Measurements from ENCODE around the gene SCYGR7.

The SCYGR7 gene

DNA sequence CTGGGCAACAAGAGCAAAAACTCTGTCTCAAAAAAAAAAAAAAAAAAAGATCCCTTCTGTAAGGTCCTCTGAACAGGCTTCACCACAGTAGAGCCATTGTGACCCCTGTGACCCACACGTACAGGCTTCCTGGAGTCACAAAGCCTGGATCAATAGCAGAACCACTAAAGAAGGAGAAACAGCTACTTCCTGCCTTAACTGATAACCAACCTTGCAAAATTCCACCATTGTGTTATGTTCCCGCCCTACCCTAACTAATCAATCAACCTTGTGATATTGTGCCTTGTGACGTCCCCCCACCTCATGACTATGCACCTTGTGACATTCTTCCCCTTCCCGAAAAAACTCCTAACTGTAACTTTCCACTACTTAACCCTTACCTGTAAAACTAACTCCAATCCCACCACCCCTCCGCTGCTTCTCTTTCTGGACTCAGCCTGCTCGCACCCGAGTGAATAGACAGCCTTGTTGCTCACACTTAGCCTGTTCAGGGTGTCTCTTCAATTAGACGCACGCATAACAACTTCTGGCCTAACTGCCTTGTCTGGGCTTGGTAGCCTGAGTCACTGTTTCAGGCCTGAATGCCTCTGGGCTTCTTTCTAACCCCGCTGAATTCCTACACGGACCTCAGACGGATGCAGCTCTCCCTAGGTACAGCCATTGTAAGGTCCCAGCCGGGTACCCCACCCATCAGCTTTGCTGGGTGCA is 31.4 kb downstream of the SCYGR7 start:
- no peak for DNase-seq

DNA sequence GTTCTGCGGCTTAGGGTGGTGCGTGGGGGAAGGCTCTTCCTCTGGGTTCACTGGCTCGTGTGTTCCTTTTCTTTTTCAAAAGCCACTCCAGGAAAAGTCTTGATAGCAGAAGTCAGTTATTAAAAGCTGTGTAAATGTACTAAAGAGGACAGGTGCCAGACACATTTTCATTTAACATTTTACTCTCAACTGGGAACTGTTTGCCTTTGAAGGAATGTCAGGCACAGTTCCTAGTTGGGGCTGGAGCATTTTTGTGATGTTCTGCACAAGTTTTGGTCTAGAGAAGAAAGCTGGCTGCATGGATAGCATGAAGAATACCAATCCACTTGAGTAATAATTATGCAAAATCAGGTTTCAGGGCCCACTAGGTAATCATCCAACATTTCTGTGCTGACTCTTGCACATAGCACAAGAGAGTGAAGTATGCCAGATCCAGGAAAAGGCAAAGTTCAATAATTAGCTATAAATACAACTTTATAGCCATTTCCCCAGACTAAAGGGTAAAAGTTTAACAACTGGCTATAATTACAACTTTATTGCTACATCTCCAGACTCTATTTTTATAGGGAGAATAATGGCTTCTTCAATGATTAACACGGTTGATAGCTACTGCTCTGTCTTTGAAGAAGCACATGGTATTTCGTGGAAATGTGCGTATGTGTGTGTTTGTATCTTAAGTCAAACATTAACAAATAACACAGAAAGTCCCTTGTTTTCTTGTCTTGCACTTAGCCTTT is 33.8 kb downstream of the SCYGR7 start:
- no peak for DNase-seq

DNA sequence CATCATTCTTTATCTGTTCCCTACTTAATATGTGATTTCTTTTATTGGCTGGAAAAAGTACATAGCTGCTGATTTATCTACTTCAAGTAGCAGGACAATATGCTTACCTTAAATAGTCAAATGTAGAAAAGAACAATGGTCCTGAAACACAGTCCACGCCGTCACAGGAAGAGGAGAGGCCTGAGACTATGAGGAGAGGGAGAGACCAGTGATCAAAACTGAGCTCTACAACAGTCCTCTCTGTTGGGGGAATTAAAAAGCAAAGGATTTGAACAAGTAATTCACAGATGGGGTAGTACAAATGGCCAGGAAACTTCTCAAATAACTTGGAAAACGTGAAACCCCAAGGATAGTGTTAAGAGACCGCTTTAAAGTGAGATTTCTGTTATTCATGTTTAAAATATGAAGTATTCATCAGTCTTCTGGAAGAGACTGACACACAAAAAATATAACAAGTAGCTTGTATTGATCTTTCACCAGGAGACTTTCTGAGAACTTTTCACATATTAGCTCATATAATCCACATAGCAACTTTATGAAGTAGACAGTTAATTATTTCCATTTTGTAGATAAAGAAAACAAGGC is 37.7 kb downstream of the SCYGR7 start:
- DNase-seq = no peak

DNA sequence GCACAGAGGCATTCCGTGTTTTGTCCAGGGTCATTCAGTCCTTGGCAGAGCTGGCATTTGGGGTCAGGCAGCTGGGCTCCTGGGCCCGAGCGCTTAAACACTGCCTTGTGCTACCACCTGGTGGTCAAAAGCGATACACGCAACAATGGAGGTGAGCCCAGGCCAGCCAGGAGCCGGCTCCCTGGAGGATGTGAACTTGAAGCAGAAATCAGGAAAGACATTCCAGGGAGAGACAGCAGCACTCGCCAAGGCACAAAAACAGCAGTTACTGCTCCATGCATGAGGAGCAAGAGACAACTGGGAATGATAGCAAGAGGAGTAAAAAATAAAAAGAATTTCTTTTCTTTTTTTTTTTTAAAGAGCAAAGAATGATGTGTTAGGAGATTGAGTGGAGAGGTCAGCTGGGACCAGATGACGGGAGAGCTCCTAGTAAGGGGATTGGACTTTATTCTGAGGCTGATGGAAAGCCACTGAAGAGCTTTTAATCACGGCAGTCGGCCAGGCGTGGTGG is 38.3 kb downstream of the SCYGR7 start:
- peak; percentile 42 for DNase-seq

DNA sequence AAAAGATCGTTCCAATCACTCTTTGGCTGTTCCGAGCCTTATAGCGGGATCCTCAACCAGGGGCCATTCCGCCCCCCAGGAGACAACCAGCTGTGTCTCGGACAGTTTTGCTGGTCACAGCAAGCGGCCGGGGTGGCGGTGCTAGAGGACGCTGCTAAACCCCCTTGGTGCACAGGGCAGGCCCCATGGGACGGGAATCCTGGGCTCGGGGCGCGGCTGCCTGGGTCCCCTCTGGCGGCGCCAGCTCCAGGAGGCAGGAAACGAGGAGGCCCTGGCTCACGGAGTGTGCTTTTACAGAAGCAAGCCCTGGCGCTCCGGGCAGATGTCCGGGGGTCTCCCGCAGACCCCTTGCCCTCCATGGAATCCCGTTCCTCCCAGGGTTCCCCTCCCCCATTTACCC is 39.7 kb downstream of the SCYGR7 start:
- no peak for DNase-seq

DNA sequence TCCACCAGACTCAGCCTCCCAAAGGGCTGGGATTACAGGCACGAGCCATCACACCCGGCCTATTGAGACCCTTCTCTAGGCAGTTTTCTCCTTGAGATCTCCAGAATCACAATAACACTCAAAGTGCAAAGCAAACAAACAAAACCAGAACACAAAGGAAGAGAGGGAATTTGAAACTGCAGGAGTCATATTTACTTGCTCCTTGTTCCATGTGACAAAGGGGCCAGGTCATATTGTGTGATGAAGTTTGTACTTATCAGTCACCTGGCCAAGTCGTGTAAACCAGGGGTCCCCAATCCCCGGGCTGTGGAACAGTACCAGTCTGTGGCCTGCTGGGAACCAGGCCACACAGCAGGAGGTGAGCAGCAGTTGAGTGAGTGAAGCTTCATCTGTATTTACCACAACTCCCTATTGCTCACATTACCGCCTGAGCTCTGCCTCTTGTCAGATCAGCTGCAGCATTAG is 44.1 kb downstream of the SCYGR7 start:
- no peak for DNase-seq

DNA sequence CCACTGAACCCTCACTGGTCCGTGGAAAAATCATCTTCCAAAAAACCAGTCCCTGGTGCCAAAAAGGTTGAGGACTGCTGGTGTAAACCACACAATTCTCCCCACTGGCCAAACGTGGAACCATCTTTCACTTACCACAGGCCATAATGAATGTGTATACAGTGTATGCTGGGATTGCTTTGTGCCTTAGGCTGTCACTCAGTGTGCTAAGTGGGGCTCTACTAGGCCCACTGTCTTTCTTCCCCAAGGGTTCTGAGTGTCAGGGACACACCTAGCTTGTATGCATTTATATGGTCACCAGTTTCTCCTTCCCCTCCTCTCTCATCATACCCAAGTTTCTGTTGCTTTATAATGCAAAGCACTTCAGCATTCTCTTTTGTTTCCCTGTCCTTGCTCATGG is 44.8 kb downstream of the SCYGR7 start:
- no peak for DNase-seq

DNA sequence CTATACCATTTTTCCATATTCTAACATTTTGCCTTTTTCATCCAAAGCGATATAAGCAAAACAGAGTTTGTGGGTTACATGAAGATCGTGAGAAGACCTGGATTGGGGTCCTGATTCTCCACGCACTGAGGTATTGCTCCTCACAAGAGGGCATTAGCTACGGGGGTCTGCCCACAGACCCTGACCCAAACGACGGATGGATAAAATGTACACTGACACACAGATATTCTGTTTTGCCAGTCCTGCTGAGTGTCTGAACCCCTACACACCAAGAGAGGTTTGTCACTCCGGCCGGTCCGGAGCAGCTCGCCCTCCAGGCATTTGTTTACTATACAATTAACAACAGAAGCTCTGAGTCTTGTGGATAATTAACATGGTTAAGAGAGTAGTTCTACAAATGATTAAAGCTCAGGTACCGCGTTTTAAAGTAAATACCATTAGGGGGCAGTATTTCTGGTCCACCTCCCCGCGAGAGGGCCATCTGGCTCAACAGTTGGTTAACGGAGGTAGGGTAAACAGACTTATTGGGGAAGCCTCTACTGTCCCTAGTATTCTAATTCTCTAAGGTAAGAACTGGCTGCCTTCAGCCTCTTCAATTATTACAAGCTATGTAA is 46.0 kb downstream of the SCYGR7 start:
- no peak for DNase-seq

DNA sequence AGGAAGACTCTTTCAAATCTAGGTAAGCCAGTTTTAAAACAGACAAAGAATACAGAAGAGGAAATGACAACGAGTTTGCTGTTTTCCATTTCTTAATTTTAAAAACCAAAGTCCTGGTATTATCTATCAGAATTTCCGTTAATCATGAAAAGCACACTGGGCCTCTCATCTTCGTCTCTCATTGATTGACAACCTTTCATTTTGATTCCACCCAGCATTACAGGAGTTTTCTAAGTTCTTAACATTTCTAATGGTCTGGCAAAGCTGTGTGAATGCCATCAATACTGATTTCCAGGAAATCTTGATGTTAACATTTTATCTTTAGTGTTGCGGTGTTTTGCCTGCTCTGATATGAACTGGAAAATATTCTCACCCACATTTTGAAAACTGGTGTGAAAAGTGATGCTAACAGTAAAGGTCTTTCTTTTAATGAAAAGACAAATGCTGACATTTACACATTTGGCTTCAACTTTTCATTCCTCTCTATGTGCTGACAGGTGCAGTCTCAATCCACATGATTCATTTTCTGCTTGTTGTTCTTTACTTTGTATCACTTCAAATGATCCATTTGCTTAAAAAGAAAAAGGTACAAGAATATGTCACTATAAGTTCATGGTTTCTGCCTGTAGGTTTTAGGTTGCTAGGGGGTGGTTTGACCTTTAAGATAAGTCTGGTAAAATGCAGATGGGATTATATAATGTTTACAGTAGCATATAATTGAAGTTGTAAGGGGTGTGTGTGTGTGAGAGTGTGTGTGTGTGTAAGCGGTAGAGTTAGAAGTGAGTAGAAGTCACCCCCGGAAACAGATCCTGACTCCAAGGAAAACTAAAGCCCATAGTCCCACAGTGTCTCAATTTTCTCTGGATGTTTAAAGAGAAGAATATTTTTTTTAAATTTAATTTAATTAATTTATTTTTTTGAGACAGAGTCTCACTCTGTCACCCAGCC is 47.0 kb downstream of the SCYGR7 start:
- DNase-seq = no peak

Data from amniotic stem cell (primary cell).